ENCODE data around the gene C5orf52.

C5orf52 gene

GRCh38 chr5:157714596-157714864 is 43.2 kb downstream of the C5orf52 start:
- no peak for ATAC-seq
- TF ChIP-seq SNAI2 (CRISPR knock-in tag; IDR thresholded peaks at IDR 0.05) (no peak), ZFP30 (CRISPR knock-in tag; IDR thresholded peaks at IDR 0.05) (no peak), OSR1 (CRISPR knock-in tag; IDR thresholded peaks at IDR 0.05) (no peak), ISL1 (CRISPR knock-in tag; IDR thresholded peaks at IDR 0.05) (0 out of 2 replicates have a peak, but pooled peaks have one; percentile 19), PPARA (CRISPR knock-in tag; IDR thresholded peaks at IDR 0.05; ENCODE audit: borderline replicate concordance) (no peak)

GRCh38 chr5:157718519-157718918 is 47.2 kb downstream of the C5orf52 start:
- TF ChIP-seq ARNTL (CRISPR knock-in tag; IDR thresholded peaks at IDR 0.05; ENCODE audit: borderline replicate concordance, low read depth) (no peak), RARB (CRISPR knock-in tag; IDR thresholded peaks at IDR 0.05) (no peak), ZNF565 (CRISPR knock-in tag; conservative IDR thresholded peaks at IDR 0.05; ENCODE audit: low read depth) (no peak), POU6F1 (CRISPR knock-in tag; IDR thresholded peaks at IDR 0.05; ENCODE audit: borderline replicate concordance, low read depth) (no peak), BACH2 (CRISPR knock-in tag; IDR thresholded peaks at IDR 0.05; ENCODE audit: borderline replicate concordance) (no peak), ZNF8 (CRISPR knock-in tag; IDR thresholded peaks at IDR 0.05) (no peak), TSHZ2 (CRISPR knock-in tag; IDR thresholded peaks at IDR 0.05) (no peak), ZNF70 (CRISPR knock-in tag; IDR thresholded peaks at IDR 0.05) (no peak), CSRNP3 (CRISPR knock-in tag; IDR thresholded peaks at IDR 0.05) (no peak), PATZ1 (CRISPR knock-in tag; IDR thresholded peaks at IDR 0.05; ENCODE audit: borderline replicate concordance) (no peak), ZC3H10 (CRISPR knock-in tag; IDR thresholded peaks at IDR 0.05) (no peak)
- peak; percentile 95 for ATAC-seq

DNA sequence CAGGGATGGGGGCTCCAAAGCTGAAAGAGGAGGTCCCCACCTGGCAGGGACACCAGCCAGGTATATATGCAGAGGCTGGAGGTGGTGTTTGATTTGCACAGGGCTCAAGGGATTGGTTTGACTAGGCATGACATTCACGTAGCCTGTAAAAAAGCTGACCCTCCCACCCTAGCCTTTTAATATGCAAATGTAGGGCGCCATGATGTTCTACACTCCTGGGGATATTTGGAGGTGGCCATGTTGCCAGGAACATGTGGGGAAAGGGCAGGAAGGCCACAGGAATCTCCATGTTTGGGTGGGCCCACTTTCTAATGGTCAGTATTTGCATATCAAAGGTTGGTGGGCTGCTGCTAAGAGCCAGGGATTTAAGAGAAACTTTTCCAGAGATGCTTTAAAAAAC is 47.9 kb downstream of the C5orf52 start:
- ATAC-seq = no peak
- TF ChIP-seq ISL1 (CRISPR knock-in tag; IDR thresholded peaks at IDR 0.05) (no peak), ZNF8 (CRISPR knock-in tag; IDR thresholded peaks at IDR 0.05) (no peak), BACH2 (CRISPR knock-in tag; IDR thresholded peaks at IDR 0.05; ENCODE audit: borderline replicate concordance) (no peak), RARB (CRISPR knock-in tag; IDR thresholded peaks at IDR 0.05) (no peak), PPARA (CRISPR knock-in tag; IDR thresholded peaks at IDR 0.05; ENCODE audit: borderline replicate concordance) (no peak), CSDC2 (CRISPR knock-in tag; IDR thresholded peaks at IDR 0.05) (no peak), TSHZ2 (CRISPR knock-in tag; IDR thresholded peaks at IDR 0.05) (no peak), POU6F1 (CRISPR knock-in tag; IDR thresholded peaks at IDR 0.05; ENCODE audit: borderline replicate concordance, low read depth) (no peak), TCF4 (CRISPR knock-in tag; IDR thresholded peaks at IDR 0.05; ENCODE audit: borderline replicate concordance) (no peak), CREB5 (CRISPR knock-in tag; IDR thresholded peaks at IDR 0.05; ENCODE audit: low read depth) (no peak), PATZ1 (CRISPR knock-in tag; IDR thresholded peaks at IDR 0.05; ENCODE audit: borderline replicate concordance) (no peak), TOX (CRISPR knock-in tag; IDR thresholded peaks at IDR 0.05; ENCODE audit: borderline replicate concordance) (no peak), ARNTL (CRISPR knock-in tag; IDR thresholded peaks at IDR 0.05; ENCODE audit: borderline replicate concordance, low read depth) (no peak), ZFP3 (CRISPR knock-in tag; IDR thresholded peaks at IDR 0.05) (no peak), ZNF70 (CRISPR knock-in tag; IDR thresholded peaks at IDR 0.05) (no peak)
